Gastroesophageal sphincter (tissue), 4 donors: ENCODE results near the gene PRR14L. TPM values are rescaled to one million over a fixed set of nuclear protein-coding genes. Genes with fewer than 3 reads are reported as not detected.
"Not testable (repeated sequence)": the region's sequence is repeated elsewhere in the genome, so short reads cannot be mapped to it uniquely, and the experiment has no call there.

Source experiments
- ATAC-seq: fragments of 150-250 bp; one replicate; pipeline ENCODE4 v1.9.1; 2016; ENCODE audit warnings: mild to moderate bottlenecking, moderate library complexity
- H3K27ac ChIP-seq, 4 donors: fragments of 200-600 bp; sonication (generic) in 3 of 4; 1 replicate in 3 of 4; 2 replicates in 1 of 4; pipeline ENCODE4 v1.5.1; 2016 to 2019
- H3K27me3 ChIP-seq: fragments of 200-600 bp; sonication (generic); one replicate; pipeline ENCODE4 v1.5.1; 2019
- H3K36me3 ChIP-seq, 2 donors: fragments of 200-600 bp; sonication (generic); one replicate each; pipeline ENCODE4 v1.5.1; 2019; ENCODE audit warnings: control low read depth in 1 of 2
- H3K4me1 ChIP-seq, 3 donors: fragments of 200-600 bp; sonication (generic); 1 replicate in 2 of 3; 2 replicates in 1 of 3; pipeline ENCODE4 v1.5.1; 2016 to 2019; ENCODE audit warnings: control low read depth in 2 of 3
- H3K4me3 ChIP-seq, 2 donors: fragments of 200-600 bp; sonication (generic); one replicate each; pipeline ENCODE4 v1.5.1; 2019; ENCODE audit warnings: mild to moderate bottlenecking in 1 of 2, moderate library complexity in 1 of 2
- H3K9me3 ChIP-seq, 3 donors: fragments of 200-600 bp; sonication (generic); one replicate each; pipeline ENCODE4 v1.5.1; 2017 to 2019; ENCODE audit warnings: control low read depth in 2 of 3
- CTCF ChIP-seq, 4 experiments: fragments of 200-600 bp in 2 of 4; fragments of 450-650 bp in 2 of 4; sonication (generic) in 1 of 4; IDR thresholded peaks; one replicate each; pipeline ENCODE4 v1.5.1; 2017 to 2019; ENCODE audit warnings: antibody characterized with exemption in 4 of 4, mild to moderate bottlenecking in 2 of 4, moderate library complexity in 2 of 4
- EP300 ChIP-seq: sonication (generic); formaldehyde crosslinking; IDR thresholded peaks from one replicate; pipeline ENCODE4 v1.6.1; 2017; ENCODE audit warnings: antibody characterized with exemption, mild to moderate bottlenecking
- POLR2A ChIP-seq, 2 donors: fragments of 450-650 bp; IDR thresholded peaks; one replicate each; pipeline ENCODE4 v1.6.1; 2017; ENCODE audit warnings: antibody characterized with exemption in 2 of 2, mild to moderate bottlenecking in 2 of 2, moderate library complexity in 1 of 2
- POLR2AphosphoS5 ChIP-seq: sonication (generic); formaldehyde crosslinking; IDR thresholded peaks from one replicate; pipeline ENCODE4 v1.6.1; 2017; ENCODE audit warnings: antibody characterized with exemption
- WGBS, 2 donors: methylation state at CpG; one replicate each; pipeline ENCODE4 v1.1.5; 2018; ENCODE audit warnings: low coverage in 1 of 2; 5-methylcytosine and 5-hydroxymethylcytosine counted together
- total RNA-seq, 4 donors: library from RNA; depleted of rRNA; stranded (reverse); fragments of >200 nt; gene quantifications; one replicate each; pipeline ENCODE4 v1.1.0, GENCODE V29; 2016

The PRR14L gene
- total RNA-seq, 4 donors from 2014 or later, result 16.0 to 24.5 (median 19.0) TPM

- Histone ChIP-seq H3K27ac (no peak overlapping the region), H3K4me3 (no peak overlapping the region), H3K9me3 (no peaks in the 10 kb centered on the region), H3K27me3 (no peaks in the 10 kb centered on the region), H3K36me3 (peaks cover 0 to 91% of the 10 kb centered on the region in 2 donors), H3K4me1 (no peaks in the 10 kb centered on the region)
- TF ChIP-seq POLR2A (IDR thresholded peaks at IDR 0.05), result no peak
- no peak for TF ChIP-seq CTCF (IDR thresholded peaks at IDR 0.05)
- TF ChIP-seq POLR2AphosphoS5, result no peak
- no peak for TF ChIP-seq EP300
- WGBS, 2 donors, result 92% methylated on average over 7 of the region's 8 CpGs; no CpG with 5 or more reads in 1 of the 2 donors
- no peak for ATAC-seq
Observed at GRCh38 chr22:31707519-31707918, 42.4 kb downstream of the PRR14L start.

- no peak for ATAC-seq
- Histone ChIP-seq H3K27ac (no peak overlapping the region), H3K4me3 (no peak overlapping the region), H3K4me1 (no peaks in the 10 kb centered on the region), H3K36me3 (peaks cover 0 to 94% of the 10 kb centered on the region in 2 donors), H3K27me3 (no peaks in the 10 kb centered on the region), H3K9me3 (no peaks in the 10 kb centered on the region)
- WGBS, 2 donors, result 83% methylated on average over 2 of the region's 4 CpGs; no CpG with 5 or more reads in 1 of the 2 donors
- TF ChIP-seq EP300 (no peak), POLR2AphosphoS5 (no peak), CTCF (IDR thresholded peaks at IDR 0.05) (no peak), POLR2A (IDR thresholded peaks at IDR 0.05) (no peak)
Observed at GRCh38 chr22:31695423-31695822, 54.5 kb downstream of the PRR14L start.

- WGBS, 2 donors, result 100% methylated on average over 4 to 7 of the region's 11 CpGs
- H3K27me3 ChIP-seq, ATAC-seq, H3K4me3 ChIP-seq, H3K4me1 ChIP-seq, H3K9me3 ChIP-seq, H3K27ac ChIP-seq: not testable (repeated sequence)
- peaks cover 0 to 97% of the 10 kb centered on the region in 2 donors for H3K36me3 ChIP-seq
Observed at GRCh38 chr22:31694046-31694445, 55.9 kb downstream of the PRR14L start.

- Histone ChIP-seq H3K27me3 (no peaks in the 10 kb centered on the region), H3K36me3 (peaks cover 0 to 95% of the 10 kb centered on the region in 2 donors), H3K27ac (no peak overlapping the region), H3K9me3 (no peaks in the 10 kb centered on the region), H3K4me3 (no peak overlapping the region), H3K4me1 (no peaks in the 10 kb centered on the region)
- no peak for ATAC-seq
- WGBS, 2 donors, result 100% methylated on average over 1 of the region's 1 CpG
- TF ChIP-seq POLR2AphosphoS5 (no peak), CTCF (IDR thresholded peaks at IDR 0.05) (no peak), EP300 (no peak), POLR2A (IDR thresholded peaks at IDR 0.05) (no peak)
Observed at GRCh38 chr22:31692186-31692886, 57.6 kb downstream of the PRR14L start.

- no peaks in the 10 kb centered on the region for H3K4me1 ChIP-seq
- 100% methylated on average over 3 of the region's 3 CpGs for WGBS, 2 donors
- no peak for TF ChIP-seq POLR2A (IDR thresholded peaks at IDR 0.05)
- no peak for TF ChIP-seq CTCF (IDR thresholded peaks at IDR 0.05)
- TF ChIP-seq POLR2AphosphoS5, result no peak
- TF ChIP-seq EP300, result no peak
- H3K4me3 ChIP-seq, result no peak overlapping the region
- ATAC-seq, result no peak
- H3K27me3 ChIP-seq, result no peaks in the 10 kb centered on the region
- H3K36me3 ChIP-seq, result peaks cover 0 to 95% of the 10 kb centered on the region in 2 donors
- H3K9me3 ChIP-seq, result no peaks in the 10 kb centered on the region
- no peak overlapping the region for H3K27ac ChIP-seq
Observed at GRCh38 chr22:31691408-31691807, 58.5 kb downstream of the PRR14L start.
